ENCODE results near the gene RAP1GDS1. TPM values are rescaled to one million over a fixed set of nuclear protein-coding genes. Genes with fewer than 3 reads are reported as not detected.

Gene RAP1GDS1
- total RNA-seq, 1 donor from 2014 or later: 121 TPM

DNA sequence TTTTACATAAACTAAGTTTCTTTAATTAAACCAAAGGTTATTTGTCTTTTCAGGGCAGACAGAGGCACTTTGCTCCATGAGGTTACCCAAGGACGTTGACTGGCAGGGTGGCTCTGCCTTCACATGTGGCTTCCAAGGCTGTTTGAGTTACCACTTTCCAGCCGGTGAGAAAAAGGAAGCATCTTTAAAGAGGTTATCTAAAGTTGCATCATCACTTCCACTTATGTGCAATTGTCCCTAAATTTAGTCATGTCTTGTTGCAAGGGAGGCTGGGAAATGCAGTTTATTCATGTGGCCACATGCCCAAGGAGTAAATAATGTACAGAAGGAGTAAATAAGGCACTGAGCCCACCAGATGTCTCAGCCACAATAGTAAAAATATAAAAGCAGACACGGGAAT, 29.0 kb upstream of the RAP1GDS1 start:
- peaks cover 1% of the 10 kb centered on the region for H3K9me3 Mint-ChIP-seq (ENCODE audit: unreplicated experiment)
- no peaks in the 10 kb centered on the region for H3K36me3 Mint-ChIP-seq (ENCODE audit: unreplicated experiment)
- H3K4me3 Mint-ChIP-seq (ENCODE audit: unreplicated experiment): no peak overlapping the region
- H3K4me1 Mint-ChIP-seq (ENCODE audit: low read depth, unreplicated experiment): peaks cover 3% of the 10 kb centered on the region
- H3K27ac Mint-ChIP-seq (ENCODE audit: unreplicated experiment): no peak overlapping the region
- TF ChIP-seq, protein P1, sequence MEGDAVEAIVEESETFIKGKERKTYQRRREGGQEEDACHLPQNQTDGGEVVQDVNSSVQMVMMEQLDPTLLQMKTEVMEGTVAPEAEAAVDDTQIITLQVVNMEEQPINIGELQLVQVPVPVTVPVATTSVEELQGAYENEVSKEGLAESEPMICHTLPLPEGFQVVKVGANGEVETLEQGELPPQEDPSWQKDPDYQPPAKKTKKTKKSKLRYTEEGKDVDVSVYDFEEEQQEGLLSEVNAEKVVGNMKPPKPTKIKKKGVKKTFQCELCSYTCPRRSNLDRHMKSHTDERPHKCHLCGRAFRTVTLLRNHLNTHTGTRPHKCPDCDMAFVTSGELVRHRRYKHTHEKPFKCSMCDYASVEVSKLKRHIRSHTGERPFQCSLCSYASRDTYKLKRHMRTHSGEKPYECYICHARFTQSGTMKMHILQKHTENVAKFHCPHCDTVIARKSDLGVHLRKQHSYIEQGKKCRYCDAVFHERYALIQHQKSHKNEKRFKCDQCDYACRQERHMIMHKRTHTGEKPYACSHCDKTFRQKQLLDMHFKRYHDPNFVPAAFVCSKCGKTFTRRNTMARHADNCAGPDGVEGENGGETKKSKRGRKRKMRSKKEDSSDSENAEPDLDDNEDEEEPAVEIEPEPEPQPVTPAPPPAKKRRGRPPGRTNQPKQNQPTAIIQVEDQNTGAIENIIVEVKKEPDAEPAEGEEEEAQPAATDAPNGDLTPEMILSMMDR (IDR thresholded peaks at IDR 0.05; ENCODE audit: partially characterized antibody, unreplicated experiment): no peak
- no peaks in the 10 kb centered on the region for H3K27me3 Mint-ChIP-seq (ENCODE audit: unreplicated experiment)
- DNase-seq: no peak

DNA sequence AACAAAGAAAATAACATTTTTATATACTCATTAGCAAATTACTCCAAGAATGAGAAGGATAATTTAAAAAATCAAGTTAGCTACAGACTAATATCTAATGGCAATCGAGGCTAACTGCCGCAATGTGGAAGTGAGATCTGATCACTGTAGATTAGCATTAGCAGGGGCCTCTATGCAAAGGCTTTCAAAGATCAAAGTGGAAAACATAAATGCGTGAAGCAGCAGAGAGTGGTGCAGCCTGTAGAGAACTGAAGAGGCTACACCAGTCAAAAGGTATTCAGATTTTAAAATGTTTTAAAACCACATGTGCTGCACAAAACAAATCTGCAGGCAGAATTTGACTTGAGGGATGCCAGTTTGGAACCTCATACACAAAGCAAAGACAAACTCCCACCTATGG, 24.0 kb upstream of the RAP1GDS1 start:
- Mint-ChIP-seq H3K4me3 (ENCODE audit: unreplicated experiment) (no peak overlapping the region), H3K4me1 (ENCODE audit: low read depth, unreplicated experiment) (peaks cover 3% of the 10 kb centered on the region)

DNA sequence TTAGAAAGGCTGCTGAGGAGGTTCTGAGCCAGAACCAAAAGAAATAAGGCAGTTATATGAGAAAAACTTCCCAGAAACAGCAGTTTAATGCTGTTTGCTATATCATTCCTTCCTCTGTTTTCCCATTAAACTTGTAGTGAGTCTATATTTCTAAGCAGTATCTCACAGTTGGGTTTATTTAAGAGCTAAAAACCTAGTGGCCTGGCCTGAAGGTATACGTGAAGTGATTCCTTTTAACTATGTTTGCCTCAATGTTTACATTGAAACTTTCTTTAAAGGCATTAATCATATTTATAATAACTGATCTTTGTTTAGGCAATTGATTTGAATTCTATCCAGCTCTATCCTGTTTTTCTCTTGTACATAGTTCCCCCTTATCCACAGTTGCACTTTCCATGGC, 19.1 kb upstream of the RAP1GDS1 start:
- H3K36me3 Mint-ChIP-seq (ENCODE audit: unreplicated experiment): no peaks in the 10 kb centered on the region
- H3K4me3 Mint-ChIP-seq (ENCODE audit: unreplicated experiment): no peak overlapping the region
- H3K27me3 Mint-ChIP-seq (ENCODE audit: unreplicated experiment): no peaks in the 10 kb centered on the region
- DNase-seq: no peak
- no peaks in the 10 kb centered on the region for H3K9me3 Mint-ChIP-seq (ENCODE audit: unreplicated experiment)
- no peak overlapping the region for H3K27ac Mint-ChIP-seq (ENCODE audit: unreplicated experiment)
- no peaks in the 10 kb centered on the region for H3K4me1 Mint-ChIP-seq (ENCODE audit: low read depth, unreplicated experiment)
- TF ChIP-seq, protein P1 (IDR thresholded peaks at IDR 0.05; ENCODE audit: partially characterized antibody, unreplicated experiment): no peak

More for the DNA sequence above, 24.0 kb upstream of the RAP1GDS1 start:
- H3K36me3 Mint-ChIP-seq (ENCODE audit: unreplicated experiment): no peaks in the 10 kb centered on the region
- no peaks in the 10 kb centered on the region for H3K27me3 Mint-ChIP-seq (ENCODE audit: unreplicated experiment)
- TF ChIP-seq, protein P1 (IDR thresholded peaks at IDR 0.05; ENCODE audit: partially characterized antibody, unreplicated experiment): no peak
- no peak for DNase-seq
- no peaks in the 10 kb centered on the region for H3K9me3 Mint-ChIP-seq (ENCODE audit: unreplicated experiment)
- no peak overlapping the region for H3K27ac Mint-ChIP-seq (ENCODE audit: unreplicated experiment)

DNA sequence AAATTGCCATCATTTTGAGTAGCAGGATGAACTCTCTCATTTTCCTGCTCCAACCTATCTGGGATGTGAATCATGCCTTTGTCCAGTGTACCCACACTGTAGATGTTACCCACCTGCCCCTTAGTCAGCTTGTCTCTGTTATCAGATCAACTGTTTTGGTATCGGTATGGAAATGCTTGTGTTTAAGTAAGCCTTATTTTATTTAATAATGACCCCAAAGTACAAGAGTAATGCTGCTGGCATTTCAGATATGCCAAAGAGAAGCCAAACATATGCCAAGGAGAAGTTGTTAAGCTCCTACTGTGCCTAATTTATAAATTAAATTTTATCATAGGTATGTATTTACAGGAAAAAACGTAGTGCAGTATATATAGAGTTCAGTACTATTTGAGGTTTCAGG, 18.6 kb upstream of the RAP1GDS1 start:
- Mint-ChIP-seq H3K9me3 (ENCODE audit: unreplicated experiment) (no peaks in the 10 kb centered on the region), H3K4me1 (ENCODE audit: low read depth, unreplicated experiment) (no peaks in the 10 kb centered on the region), H3K36me3 (ENCODE audit: unreplicated experiment) (no peaks in the 10 kb centered on the region), H3K4me3 (ENCODE audit: unreplicated experiment) (no peak overlapping the region), H3K27ac (ENCODE audit: unreplicated experiment) (no peak overlapping the region), H3K27me3 (ENCODE audit: unreplicated experiment) (no peaks in the 10 kb centered on the region)
- DNase-seq: no peak
- TF ChIP-seq, protein P1 (IDR thresholded peaks at IDR 0.05; ENCODE audit: partially characterized antibody, unreplicated experiment): no peak

DNA sequence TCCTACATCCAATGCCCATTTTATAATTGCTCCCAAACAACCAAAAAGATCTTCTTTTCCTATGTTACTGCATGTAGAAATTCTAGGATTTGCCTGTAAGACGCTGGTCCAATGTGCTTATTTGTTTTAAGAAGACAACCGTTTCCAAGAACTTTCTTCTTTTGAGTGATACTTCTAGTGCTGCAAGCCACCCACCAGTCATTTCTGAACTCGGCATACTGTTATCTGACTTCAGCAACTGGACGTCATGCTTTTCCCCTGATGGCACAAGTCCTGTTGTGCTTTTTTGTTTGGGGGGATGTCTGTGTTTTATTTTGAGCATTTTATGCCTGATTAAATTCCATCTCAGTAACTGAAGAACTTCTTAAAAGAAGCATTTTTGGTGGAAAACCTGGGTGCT, 16.0 kb upstream of the RAP1GDS1 start:
- Mint-ChIP-seq H3K27me3 (ENCODE audit: unreplicated experiment) (no peaks in the 10 kb centered on the region), H3K9me3 (ENCODE audit: unreplicated experiment) (no peaks in the 10 kb centered on the region), H3K36me3 (ENCODE audit: unreplicated experiment) (no peaks in the 10 kb centered on the region), H3K4me1 (ENCODE audit: low read depth, unreplicated experiment) (no peaks in the 10 kb centered on the region), H3K4me3 (ENCODE audit: unreplicated experiment) (no peak overlapping the region), H3K27ac (ENCODE audit: unreplicated experiment) (no peak overlapping the region)
- TF ChIP-seq, protein P1 (IDR thresholded peaks at IDR 0.05; ENCODE audit: partially characterized antibody, unreplicated experiment): no peak
- no peak for DNase-seq
